SU-DHL-6 (cell line): ENCODE results near the gene SLC22A23.

Experiments used
- H2AFZ ChIP-seq: fragments of 200-600 bp; sonication (generic); 2 replicates; pipeline ENCODE4 v1.6.1; 2014; ENCODE audit warnings: low read depth, mild to moderate bottlenecking, moderate library complexity, mixed read lengths, antibody characterized with exemption, low read length; ENCODE audit not compliant: severe bottlenecking
- H3F3A ChIP-seq: fragments of 200-600 bp; shearing (Covaris generic); 2 replicates; pipeline ENCODE4 v1.6.0; 2016; ENCODE audit warnings: antibody characterized with exemption, mild to moderate bottlenecking; ENCODE audit not compliant: insufficient read depth
- H3K27ac ChIP-seq: fragments of 200-600 bp; sonication (generic); 2 replicates; pipeline ENCODE4 v1.5.1; 2016; ENCODE audit warnings: low read depth, mild to moderate bottlenecking, low read length, moderate library complexity, mixed read lengths
- H3K27me3 ChIP-seq: fragments of 200-600 bp; sonication (generic), shearing (Covaris generic); 2 replicates; pipeline ENCODE4 v1.6.0; 2014; ENCODE audit warnings: mild to moderate bottlenecking, low read length
- H3K36me3 ChIP-seq: fragments of 200-600 bp; sonication (generic); 2 replicates; pipeline ENCODE4 v1.6.1; 2014; ENCODE audit warnings: mild to moderate bottlenecking, low read length, mixed read lengths
- H3K4me2 ChIP-seq: fragments of 300-600, 200-600 bp; shearing (Covaris generic), sonication (generic); 2 replicates; pipeline ENCODE4 v1.6.0; 2014; ENCODE audit warnings: low read length, low read depth, mild to moderate bottlenecking; ENCODE audit not compliant: poor library complexity, severe bottlenecking
- H3K4me3 ChIP-seq: fragments of 200-600 bp; sonication (generic); 2 replicates; pipeline ENCODE4 v1.5.1; 2014; ENCODE audit warnings: antibody characterized with exemption, low read length, mild to moderate bottlenecking, mixed read lengths; ENCODE audit not compliant: insufficient read depth, poor library complexity, severe bottlenecking
- H3K79me2 ChIP-seq: fragments of 200-600 bp; sonication (generic); 2 replicates; pipeline ENCODE4 v1.6.1; 2014; ENCODE audit warnings: mild to moderate bottlenecking, low read length, moderate library complexity; ENCODE audit not compliant: insufficient read depth
- H3K9ac ChIP-seq: fragments of 200-600 bp; sonication (generic); 2 replicates; pipeline ENCODE4 v1.7.0; 2014; ENCODE audit warnings: mild to moderate bottlenecking, low read length
- H3K9me2 ChIP-seq: fragments of 200-600 bp; sonication (generic); replicated peaks from 2 replicates; pipeline ENCODE4 v1.6.1; 2014; ENCODE audit warnings: low read length; ENCODE audit not compliant: insufficient read depth
- H3K9me3 ChIP-seq: fragments of 200-600 bp; sonication (generic); 2 replicates; pipeline ENCODE4 v1.6.1; 2014; ENCODE audit warnings: low read length, mixed read lengths; ENCODE audit not compliant: insufficient read depth
- H4K20me1 ChIP-seq: fragments of 200-600 bp; sonication (generic); 2 replicates; pipeline ENCODE4 v1.6.1; 2014; ENCODE audit warnings: low read depth, mild to moderate bottlenecking, antibody characterized with exemption, low read length, moderate library complexity, mixed read lengths
- EZH2phosphoT487 ChIP-seq: fragments of 200-600 bp; sonication (generic), shearing (Covaris generic); conservative IDR thresholded peaks from 2 replicates; pipeline ENCODE4 v1.6.1; 2018; ENCODE audit warnings: mild to moderate bottlenecking, antibody characterized with exemption, low read length, moderate library complexity, mixed read lengths
- TF ChIP-seq, protein P1 (sequence below): fragments of 200-600 bp; sonication (generic); IDR thresholded peaks from one replicate; pipeline ENCODE4 v1.5.1; 2017; ENCODE audit warnings: antibody characterized with exemption, mild to moderate bottlenecking, low read length, moderate library complexity; ENCODE audit not compliant: insufficient read depth, poor library complexity, severe bottlenecking

Gene SLC22A23

DNA sequence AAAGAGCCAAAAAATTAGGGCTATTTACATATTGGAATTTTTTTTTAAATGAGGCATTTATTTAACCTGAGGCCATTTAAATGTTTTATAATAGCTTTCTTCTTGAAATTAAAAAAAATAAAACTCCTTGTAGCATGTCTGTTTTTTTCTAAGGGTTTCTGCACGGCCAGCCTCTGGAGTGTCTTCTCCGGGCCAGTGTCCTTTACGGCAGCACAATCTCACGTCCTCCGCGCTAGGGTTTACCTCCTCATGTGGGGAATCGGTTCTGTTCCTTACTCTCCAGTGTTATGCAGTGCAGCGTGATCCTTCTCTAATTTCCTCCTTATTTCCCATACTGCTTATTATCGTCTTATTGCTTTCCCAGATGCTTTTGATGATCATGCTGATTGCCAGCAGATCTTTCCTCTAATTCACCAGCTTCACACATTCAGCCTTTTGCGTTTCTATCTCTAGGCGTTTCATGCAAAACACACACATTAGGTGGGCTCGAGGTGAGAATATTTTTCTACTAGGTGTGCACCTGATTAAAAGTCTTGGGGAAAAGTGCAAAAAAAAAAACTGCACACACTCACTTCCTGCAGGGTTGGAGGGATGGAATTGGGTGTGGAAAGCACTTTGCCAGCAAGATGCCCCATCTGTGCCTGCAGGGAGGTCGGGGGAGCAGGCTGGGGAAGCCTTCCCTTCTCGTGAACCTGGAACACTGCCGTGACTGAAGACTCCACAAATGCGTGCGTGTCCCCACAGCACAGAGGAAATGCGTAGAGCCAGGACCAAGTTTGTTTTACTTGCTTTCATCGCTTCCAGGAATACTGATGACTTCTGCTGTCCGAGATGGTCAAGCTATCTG lies 142.0 kb downstream of the SLC22A23 start:
- Histone ChIP-seq H3K27ac (no peak overlapping the region), H3K4me2 (no peak overlapping the region), H3K9me3 (no peaks in the 10 kb centered on the region), H2AFZ (no peak overlapping the region), H3K27me3 (no peaks in the 10 kb centered on the region), H3K79me2 (no peaks in the 10 kb centered on the region), H3K36me3 (no peaks in the 10 kb centered on the region), H3K4me3 (no peak overlapping the region), H3K9ac (no peak overlapping the region), H4K20me1 (no peaks in the 10 kb centered on the region), H3F3A (no peaks in the 10 kb centered on the region), H3K9me2 (no peaks in the 10 kb centered on the region)
- no peak for TF ChIP-seq EZH2phosphoT487
- TF ChIP-seq, protein P1, sequence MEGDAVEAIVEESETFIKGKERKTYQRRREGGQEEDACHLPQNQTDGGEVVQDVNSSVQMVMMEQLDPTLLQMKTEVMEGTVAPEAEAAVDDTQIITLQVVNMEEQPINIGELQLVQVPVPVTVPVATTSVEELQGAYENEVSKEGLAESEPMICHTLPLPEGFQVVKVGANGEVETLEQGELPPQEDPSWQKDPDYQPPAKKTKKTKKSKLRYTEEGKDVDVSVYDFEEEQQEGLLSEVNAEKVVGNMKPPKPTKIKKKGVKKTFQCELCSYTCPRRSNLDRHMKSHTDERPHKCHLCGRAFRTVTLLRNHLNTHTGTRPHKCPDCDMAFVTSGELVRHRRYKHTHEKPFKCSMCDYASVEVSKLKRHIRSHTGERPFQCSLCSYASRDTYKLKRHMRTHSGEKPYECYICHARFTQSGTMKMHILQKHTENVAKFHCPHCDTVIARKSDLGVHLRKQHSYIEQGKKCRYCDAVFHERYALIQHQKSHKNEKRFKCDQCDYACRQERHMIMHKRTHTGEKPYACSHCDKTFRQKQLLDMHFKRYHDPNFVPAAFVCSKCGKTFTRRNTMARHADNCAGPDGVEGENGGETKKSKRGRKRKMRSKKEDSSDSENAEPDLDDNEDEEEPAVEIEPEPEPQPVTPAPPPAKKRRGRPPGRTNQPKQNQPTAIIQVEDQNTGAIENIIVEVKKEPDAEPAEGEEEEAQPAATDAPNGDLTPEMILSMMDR, result no peak

DNA sequence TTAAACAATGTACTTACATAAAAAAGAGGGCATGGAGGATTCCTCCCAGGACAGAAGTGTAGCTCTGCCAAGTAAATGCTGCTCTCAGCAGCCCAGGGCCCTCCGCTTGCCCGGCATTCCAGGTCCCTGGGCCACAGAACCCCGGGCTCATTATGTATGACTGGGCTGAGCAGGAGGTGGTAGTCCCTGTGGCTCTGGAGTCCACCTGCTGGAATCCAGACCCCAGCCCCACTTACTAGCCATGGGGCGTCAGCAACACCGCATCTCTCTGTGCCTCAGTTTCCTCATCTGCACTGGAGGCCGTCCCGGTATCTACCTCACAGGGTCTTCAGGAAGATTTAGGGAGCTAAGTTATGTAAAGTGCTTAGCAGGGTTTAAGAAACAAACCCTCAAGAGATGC lies 142.7 kb downstream of the SLC22A23 start:
- Histone ChIP-seq H3K36me3 (no peaks in the 10 kb centered on the region), H3K4me3 (no peak overlapping the region), H3K4me2 (no peak overlapping the region), H4K20me1 (no peaks in the 10 kb centered on the region), H3K79me2 (no peaks in the 10 kb centered on the region), H3K9me3 (no peaks in the 10 kb centered on the region), H3F3A (no peaks in the 10 kb centered on the region), H3K9ac (no peak overlapping the region), H3K27ac (no peak overlapping the region), H3K27me3 (no peaks in the 10 kb centered on the region), H2AFZ (no peak overlapping the region), H3K9me2 (no peaks in the 10 kb centered on the region)
- no peak for TF ChIP-seq EZH2phosphoT487
- TF ChIP-seq, protein P1, result no peak

DNA sequence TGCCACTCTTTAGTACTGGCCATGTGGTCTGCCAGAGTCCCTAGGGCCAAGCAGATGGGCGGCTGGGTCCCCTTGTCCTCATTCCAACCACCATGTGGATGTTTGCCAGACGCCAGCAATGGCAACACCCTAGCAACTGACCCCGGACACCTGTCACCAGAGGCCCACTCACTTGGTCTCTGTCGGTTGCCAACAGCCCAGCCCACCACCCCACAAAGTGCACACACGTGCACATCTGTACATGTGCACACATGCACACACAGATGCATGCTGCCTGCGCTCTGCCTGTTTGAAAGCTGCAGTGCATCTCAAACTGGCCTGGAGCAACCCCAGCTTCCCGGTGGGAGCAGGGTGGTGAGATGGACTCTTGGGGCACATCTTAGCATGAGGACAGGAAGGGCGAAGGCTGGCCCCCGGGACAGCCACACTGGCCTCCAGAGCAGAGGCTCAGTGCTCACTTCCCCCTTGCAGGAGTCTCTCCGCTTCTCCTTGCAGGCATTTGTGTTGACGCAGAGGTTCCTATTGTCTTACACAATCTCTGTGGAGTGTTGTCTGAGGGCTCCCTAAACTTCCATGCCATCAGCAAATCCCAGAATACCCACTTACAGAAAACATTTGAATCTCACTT lies 144.1 kb downstream of the SLC22A23 start:
- TF ChIP-seq EZH2phosphoT487, result no peak
- no peak overlapping the region for H2AFZ ChIP-seq
- no peaks in the 10 kb centered on the region for H4K20me1 ChIP-seq
- no peaks in the 10 kb centered on the region for H3K27me3 ChIP-seq
- H3K9ac ChIP-seq, result no peak overlapping the region
- H3K36me3 ChIP-seq, result no peaks in the 10 kb centered on the region
- no peak overlapping the region for H3K4me3 ChIP-seq
- no peaks in the 10 kb centered on the region for H3F3A ChIP-seq
- no peaks in the 10 kb centered on the region for H3K79me2 ChIP-seq
- no peak overlapping the region for H3K4me2 ChIP-seq
- H3K9me2 ChIP-seq, result no peaks in the 10 kb centered on the region
- H3K9me3 ChIP-seq, result no peaks in the 10 kb centered on the region
- H3K27ac ChIP-seq, result no peak overlapping the region

DNA sequence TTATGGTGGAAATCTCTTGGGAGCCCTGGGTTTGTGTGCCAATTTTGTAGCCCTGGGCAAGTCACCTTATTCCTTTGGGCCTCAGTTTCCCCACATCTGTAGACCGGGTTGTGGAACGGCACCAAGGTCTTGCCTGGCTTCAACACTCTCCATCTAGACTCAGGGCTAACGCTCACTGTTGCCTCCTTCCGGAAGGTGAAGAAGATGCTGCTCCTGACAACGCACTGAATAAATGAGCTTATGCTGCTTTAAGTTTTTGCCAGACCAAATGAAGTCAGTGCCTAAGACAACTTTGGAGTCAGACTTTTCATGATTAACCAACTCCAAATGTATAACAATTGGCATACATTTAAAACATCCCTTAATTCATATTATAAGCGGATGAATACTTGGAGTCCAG lies 145.0 kb downstream of the SLC22A23 start:
- TF ChIP-seq EZH2phosphoT487, result no peak
- TF ChIP-seq, protein P1, result no peak

More for the DNA sequence above, 145.0 kb downstream of the SLC22A23 start:
- H4K20me1 ChIP-seq, result no peaks in the 10 kb centered on the region
- no peaks in the 10 kb centered on the region for H3F3A ChIP-seq
- no peaks in the 10 kb centered on the region for H3K27me3 ChIP-seq
- H3K4me2 ChIP-seq, result no peak overlapping the region
- H3K9me3 ChIP-seq, result no peaks in the 10 kb centered on the region
- no peak overlapping the region for H3K27ac ChIP-seq
- no peak overlapping the region for H3K4me3 ChIP-seq
- H3K36me3 ChIP-seq, result no peaks in the 10 kb centered on the region
- H2AFZ ChIP-seq, result no peak overlapping the region
- no peaks in the 10 kb centered on the region for H3K79me2 ChIP-seq
- H3K9me2 ChIP-seq, result no peaks in the 10 kb centered on the region
- no peak overlapping the region for H3K9ac ChIP-seq
